NCI-H2196 (cell line): Measurements from ENCODE around the gene GSS.

Experiments used
- DNase-seq: peaks from one replicate; lab custom pipeline; 2025; ENCODE audit not compliant: unreplicated experiment; lab: John Stamatoyannopoulos, UW

The GSS gene

GRCh38 chr20:34993941-34994508 lies 38.4 kb upstream of the GSS start:
- DNase-seq = no peak

GRCh38 chr20:34992751-34993417 lies 37.3 kb upstream of the GSS start:
- DNase-seq = no peak

- no peak for DNase-seq
Observed at GRCh38 chr20:34990661-34991214, 35.1 kb upstream of the GSS start.

- no peak for DNase-seq
Observed at GRCh38 chr20:34990231-34990630, 34.6 kb upstream of the GSS start.

- no peak for DNase-seq
Observed at GRCh38 chr20:34989670-34990069, 34.1 kb upstream of the GSS start.

- no peak for DNase-seq
Observed at GRCh38 chr20:34989118-34989517, 33.5 kb upstream of the GSS start.

DNA sequence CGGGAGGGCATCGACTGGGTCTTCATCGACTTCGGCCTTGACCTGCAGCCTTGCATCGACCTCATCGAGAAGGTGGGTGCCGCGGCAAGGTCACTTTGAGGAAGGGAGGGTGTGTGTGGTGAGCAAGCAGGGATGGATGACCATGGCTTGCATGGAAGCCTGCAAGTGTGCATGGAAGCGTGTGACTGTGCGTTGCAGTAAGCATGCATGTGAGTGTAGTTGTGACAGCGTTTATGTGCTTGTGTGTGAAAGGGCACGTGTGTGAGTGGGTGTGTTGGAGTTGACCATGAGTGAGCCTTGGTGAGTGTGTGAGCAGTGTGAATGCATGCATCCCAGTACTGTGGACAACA lies 32.6 kb upstream of the GSS start:
- DNase-seq = no peak

DNA sequence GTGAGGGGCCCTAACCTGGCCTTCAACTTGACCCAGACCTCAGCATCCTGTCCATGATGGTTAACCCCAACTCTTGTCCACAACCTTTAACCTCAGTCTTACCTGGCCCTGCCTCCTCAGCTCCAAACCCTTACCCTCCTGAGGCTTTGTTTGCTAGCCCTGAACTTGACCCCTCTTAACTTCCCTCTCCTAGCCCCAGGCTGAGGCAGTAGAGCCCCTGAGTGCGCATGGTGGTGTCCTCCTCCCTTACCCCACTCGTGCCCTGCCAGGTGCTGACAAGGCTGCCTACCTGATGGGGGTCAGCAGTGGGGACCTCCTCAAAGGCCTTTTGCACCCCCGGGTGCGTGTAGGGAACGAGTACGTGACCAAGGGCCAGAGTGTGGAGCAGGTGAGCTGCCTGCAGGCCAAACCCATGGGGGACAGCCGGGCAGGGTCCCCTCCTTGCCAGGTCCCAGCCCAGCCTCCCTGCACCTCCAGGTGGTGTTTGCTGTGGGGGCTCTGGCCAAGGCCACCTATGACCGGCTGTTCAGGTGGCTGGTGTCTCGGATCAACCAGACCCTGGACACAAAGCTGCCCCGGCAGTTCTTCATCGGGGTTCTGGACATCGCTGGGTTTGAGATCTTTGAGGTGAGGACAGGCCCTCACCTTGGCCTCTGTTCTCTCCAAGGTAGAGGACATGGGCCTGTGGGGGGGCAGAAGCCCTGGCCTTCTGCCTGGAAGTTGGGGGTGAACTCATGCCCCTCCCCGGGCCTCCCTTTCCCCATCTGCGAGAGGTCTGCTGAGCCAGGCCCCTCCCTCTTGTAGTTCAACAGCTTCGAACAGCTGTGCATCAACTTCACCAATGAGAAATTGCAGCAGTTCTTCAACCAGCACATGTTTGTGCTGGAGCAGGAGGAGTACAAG lies 31.9 kb upstream of the GSS start:
- no peak for DNase-seq

- DNase-seq = no peak
Observed at GRCh38 chr20:34986311-34987287, 31.0 kb upstream of the GSS start.

DNA sequence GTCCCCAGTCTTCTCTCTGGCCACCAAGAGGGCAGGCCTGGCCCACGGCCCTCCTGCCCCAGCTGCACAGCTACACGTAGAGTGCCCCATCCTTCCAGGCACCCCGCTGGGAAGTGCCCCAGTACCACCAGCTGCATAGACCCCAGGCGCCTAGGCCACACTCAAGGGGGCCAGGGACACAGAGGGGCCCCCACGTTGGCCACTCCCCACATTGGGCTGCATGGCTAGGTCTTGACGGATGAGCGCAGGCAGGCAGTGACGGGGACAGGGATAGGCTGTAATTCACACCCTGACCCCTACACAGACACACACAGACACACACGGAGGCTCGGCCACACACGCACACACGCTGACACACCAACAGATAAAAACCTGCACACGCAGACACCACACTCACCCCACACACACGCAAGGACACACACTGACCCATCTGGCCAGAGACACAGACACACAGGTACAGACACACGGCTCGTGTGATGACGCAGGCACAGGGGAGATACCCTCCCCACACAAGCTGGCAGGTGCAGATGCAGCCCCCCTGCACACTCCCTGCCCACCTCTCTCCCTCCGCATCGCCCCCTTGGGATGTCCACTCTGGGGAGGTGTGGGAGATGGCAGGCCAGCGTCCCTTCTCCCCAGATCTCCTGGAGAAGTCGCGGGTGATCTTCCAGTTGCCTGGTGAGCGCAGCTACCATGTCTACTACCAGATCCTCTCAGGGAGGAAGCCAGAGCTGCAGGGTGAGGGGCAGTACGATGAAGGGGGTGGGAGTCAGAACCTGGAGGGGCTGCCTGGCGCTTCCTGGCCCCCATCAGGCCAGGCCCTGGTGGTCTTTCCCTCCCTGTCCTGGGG lies 30.1 kb upstream of the GSS start:
- DNase-seq = no peak

DNA sequence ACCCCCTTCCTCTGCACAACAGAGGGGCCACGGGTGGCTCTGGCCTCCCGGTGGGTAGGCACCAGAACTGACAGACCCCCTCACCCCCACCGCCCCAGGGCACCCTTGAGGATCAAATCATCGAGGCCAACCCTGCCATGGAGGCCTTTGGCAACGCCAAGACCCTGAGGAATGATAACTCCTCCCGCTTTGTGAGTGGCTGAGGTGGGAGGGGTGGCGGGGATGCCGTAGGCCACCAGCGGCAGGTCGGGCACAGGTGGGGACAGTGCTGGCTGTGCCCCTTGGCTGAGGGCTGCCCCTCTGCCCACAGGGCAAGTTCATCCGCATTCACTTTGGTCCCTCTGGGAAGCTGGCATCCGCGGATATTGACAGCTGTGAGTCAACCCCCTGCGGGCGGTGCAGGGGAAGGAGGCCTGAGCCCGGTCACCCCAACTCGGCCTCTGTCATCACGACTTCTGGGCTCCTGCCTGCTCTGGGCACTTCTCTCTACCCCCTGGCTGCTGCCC lies 29.2 kb upstream of the GSS start:
- no peak for DNase-seq

DNA sequence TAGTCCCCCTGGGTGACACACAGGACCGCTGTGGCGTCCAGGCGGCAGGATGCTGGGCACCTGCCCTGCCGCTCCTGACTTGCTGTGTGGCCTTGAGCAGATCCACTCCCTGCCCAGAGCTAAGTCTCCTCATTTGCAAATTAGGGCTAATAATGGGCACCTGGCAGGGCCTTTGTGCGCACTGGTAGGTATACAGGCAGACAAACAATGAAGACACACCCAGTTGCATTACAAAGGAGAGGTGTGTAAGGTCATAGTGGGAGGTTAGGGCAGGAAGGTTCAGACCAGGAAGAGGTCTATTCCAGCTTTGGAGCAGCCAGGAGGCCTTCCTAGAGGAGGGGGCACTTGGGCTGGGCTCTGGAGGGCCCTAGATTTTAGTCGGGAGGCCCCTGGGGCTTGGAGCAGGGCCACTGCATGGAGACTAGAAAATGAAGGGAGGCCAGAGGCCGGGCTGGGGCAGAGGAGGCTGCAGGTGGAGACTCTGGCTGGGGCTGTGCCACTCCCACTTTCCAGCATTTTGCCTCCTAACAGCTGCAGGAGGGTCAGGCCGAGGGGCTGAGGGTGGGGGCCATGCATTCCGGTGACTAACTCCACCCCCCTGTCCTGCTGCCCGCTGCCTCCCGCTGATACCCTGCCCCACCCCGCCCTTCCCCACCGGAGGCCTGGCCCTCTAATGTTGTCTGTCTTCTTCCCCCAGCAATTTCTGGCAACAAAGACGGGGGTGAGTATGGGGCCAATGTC lies 28.6 kb upstream of the GSS start:
- DNase-seq = no peak

DNA sequence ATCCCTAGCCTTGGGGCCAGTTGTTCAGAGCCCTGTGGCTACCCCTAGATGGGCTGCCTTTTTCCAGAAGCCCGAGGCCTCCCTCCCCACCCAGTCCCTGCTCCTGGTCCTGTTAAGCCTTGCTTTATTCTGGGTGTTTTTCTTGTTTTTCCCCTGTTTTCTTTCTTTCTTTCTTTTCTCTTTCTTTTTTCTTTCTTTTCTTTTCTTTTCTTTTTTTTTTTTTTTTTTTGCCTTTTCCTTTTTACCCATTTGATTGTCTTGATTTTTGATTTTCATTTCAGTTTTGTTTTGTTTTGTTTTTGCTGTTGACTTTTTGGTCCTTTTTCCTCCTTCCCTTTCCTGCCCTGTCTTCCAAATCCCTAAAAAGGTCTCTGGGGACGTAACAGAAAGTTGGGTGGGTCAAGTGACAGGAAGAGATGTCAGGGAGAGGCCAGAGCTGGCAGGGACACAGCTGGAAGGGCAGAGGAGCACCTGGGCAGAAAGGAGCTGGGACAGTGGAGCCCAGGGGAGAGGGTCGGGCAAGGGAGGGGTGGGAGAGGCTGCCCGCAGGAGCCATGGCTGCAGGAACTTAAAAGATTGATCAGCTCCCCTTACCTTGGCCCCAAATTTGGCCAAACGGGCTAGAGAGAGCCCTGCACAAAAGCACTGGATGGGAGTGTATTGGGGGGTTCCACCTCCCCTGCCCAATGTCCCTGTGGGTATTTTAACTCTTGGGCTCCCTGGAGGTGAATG lies 27.6 kb upstream of the GSS start:
- DNase-seq = no peak

DNA sequence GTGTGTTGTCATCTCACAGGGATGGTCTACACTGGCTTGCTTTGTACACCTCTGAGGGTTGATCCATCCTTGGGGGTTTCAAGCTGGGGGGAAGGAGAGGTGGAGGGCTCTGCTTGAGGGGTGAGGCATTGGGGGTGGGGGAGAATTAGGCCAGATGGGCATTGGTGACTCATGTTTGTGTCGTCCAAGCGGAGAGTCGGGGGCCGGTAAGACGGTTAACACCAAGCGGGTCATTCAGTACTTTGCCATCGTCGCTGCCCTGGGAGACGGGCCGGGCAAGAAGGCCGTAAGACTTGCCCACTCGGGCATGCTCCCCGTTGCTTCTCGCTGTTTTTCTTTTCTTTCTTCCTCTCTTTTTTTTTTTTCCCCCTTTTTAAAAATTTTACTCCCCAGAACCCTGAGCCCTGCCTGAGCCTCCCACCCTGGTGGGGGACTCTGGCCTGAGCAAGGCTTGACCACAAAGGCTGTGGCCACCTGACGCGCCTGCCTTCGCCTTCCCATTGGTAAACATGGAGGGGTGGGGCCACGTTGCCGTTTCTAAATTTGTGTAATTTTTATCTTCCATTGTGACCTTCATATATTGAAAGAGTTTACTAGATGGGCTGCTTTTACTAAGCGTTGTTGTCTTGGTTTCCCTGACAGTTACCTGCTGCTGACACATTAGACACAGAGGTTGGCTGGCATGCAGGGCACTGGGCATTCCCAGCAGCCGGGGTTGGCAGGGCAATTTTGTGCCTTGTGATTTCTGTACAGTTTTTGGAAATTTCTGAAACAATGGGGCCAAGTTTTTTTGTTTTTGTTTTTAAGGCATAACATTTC lies 26.9 kb upstream of the GSS start:
- DNase-seq = no peak

GRCh38 chr20:34980543-34981233 lies 25.1 kb upstream of the GSS start:
- no peak for DNase-seq

DNA sequence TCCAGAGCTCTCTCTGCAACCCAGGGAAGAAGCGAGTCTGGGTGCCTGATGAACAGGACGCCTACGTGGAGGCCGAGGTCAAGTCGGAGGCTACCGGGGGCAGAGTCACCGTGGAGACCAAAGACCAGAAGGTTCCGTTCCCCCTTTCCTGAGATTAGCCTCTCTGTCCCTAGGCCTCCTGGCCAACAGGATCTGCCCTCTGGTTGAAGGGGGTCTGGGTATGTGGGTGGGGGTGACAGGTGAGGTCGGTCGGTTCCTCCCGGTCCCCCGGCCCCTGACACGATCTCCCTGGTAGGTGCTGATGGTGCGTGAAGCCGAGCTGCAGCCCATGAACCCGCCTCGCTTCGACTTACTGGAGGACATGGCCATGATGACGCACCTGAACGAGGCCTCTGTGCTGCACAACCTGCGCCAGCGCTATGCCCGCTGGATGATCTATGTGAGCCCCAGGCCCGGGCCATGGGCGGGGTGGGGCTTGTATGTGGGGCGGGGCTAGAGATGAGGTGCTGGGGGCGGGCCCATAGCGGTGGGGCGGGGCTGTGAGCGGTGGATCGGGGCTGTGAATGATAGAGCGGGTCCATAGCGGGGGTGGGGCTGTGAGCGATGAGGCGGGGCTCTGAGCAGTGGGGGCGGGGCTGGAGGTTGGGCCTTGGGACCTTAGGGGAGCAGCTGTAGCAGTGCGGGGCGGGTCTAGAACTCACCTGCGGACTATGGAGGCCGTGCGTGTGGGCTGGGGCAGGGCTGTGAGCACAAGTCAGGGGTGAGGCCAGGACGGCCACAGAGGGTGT lies 24.0 kb upstream of the GSS start:
- no peak for DNase-seq
